Activated T-helper 2 cell treated with anti-CD3 and anti-CD28 coated beads, Interferon-gamma antibody, Interleukin-2, Interleukin-4, amounts not matched to agents 10 μg/mL and 5 μg/mL and 100 μg/mL, durations not matched to agents 14 hours and 24 hours and 36 hours (primary cell): Measurements from ENCODE around the gene WDR1. TPM values are rescaled to one million over a fixed set of nuclear protein-coding genes. Genes with fewer than 3 reads are reported as not detected.

ENCODE experiments used
- total RNA-seq: library from RNA; stranded (reverse); gene quantifications from 2 replicates; pipeline ENCODE4 v1.2.3, GENCODE V29; 2022

WDR1 gene
- total RNA-seq, 1 donor from 2014 or later = 387 TPM

Other genes with a start within 250 kb of the WDR1 start
- 1.3 and 2.4 TPM in 2 replicates for gene SLC2A9, start 95.3 kb downstream of the WDR1 start, total RNA-seq